Hepatocyte (in vitro differentiated cells): ENCODE results near the gene CAMSAP1. TPM values are rescaled to one million over a fixed set of nuclear protein-coding genes. Genes with fewer than 3 reads are reported as not detected.

Source experiments
- DNase-seq: peaks from one replicate; pipeline ENCODE4 v3.0.0-alpha.2; 2016; ENCODE audit warnings: low spot score
- H2AFZ ChIP-seq: fragments of 200-600 bp; sonication (generic); 2 replicates; pipeline ENCODE4 v1.6.0; 2016; ENCODE audit warnings: antibody characterized with exemption, mild to moderate bottlenecking
- H3K27ac ChIP-seq: fragments of 200-600 bp; sonication (generic); 2 replicates; pipeline ENCODE4 v1.5.1; 2016; ENCODE audit warnings: mild to moderate bottlenecking
- H3K27me3 ChIP-seq: fragments of 200-600 bp; sonication (generic); 2 replicates; pipeline ENCODE4 v1.6.1; 2016
- H3K36me3 ChIP-seq: fragments of 200-600 bp; sonication (generic); replicated peaks from 2 replicates; pipeline ENCODE4 v1.5.1; 2016; ENCODE audit warnings: low read depth; ENCODE audit not compliant: insufficient read depth
- H3K4me1 ChIP-seq: fragments of 200-600 bp; sonication (generic); 2 replicates; pipeline ENCODE4 v1.5.1; 2016; ENCODE audit warnings: mild to moderate bottlenecking, moderate library complexity; ENCODE audit not compliant: insufficient read depth
- H3K4me2 ChIP-seq: fragments of 200-600 bp; sonication (generic); 2 replicates; pipeline ENCODE4 v1.6.0; 2016
- H3K4me3 ChIP-seq: fragments of 200-600 bp; sonication (generic); 2 replicates; pipeline ENCODE4 v1.5.1; 2016; ENCODE audit warnings: mild to moderate bottlenecking
- H3K79me2 ChIP-seq: fragments of 200-600 bp; sonication (generic); 2 replicates; pipeline ENCODE4 v1.6.0; 2017; ENCODE audit warnings: mild to moderate bottlenecking
- H3K9me2 ChIP-seq: fragments of 200-600 bp; sonication (generic); replicated peaks from 2 replicates; pipeline ENCODE4 v1.6.0; 2017; ENCODE audit warnings: mild to moderate bottlenecking; ENCODE audit not compliant: insufficient read depth
- H3K9me3 ChIP-seq: fragments of 200-600 bp; sonication (generic); 2 replicates; pipeline ENCODE4 v1.5.1; 2016; ENCODE audit warnings: low read depth, mild to moderate bottlenecking
- H4K20me1 ChIP-seq: fragments of 200-600 bp; sonication (generic); 2 replicates; pipeline ENCODE4 v1.6.0; 2016; ENCODE audit warnings: mild to moderate bottlenecking; ENCODE audit not compliant: insufficient read depth, poor library complexity, severe bottlenecking
- EZH2 ChIP-seq: fragments of 200-600 bp; sonication (generic); IDR thresholded peaks from 2 replicates; pipeline ENCODE4 v1.6.1; 2016; ENCODE audit warnings: antibody characterized with exemption, mild to moderate bottlenecking, borderline replicate concordance
- EZH2phosphoT487 ChIP-seq: fragments of 200-600 bp; sonication (generic); IDR thresholded peaks from one replicate; pipeline ENCODE4 v1.6.1; 2018; ENCODE audit warnings: antibody characterized with exemption, mild to moderate bottlenecking, low read depth, moderate library complexity; ENCODE audit not compliant: unreplicated experiment, severe bottlenecking
- WGBS: methylation state at CpG from one replicate; pipeline ENCODE4 v1.1.6; 2016; ENCODE audit warnings: low lambda C conversion rate; ENCODE audit errors: missing lambda C conversion rate; 5-methylcytosine and 5-hydroxymethylcytosine counted together
- polyA plus RNA-seq: library from polyadenylated mRNA; unstranded; fragments of >200 nt; fragmentation: Nextera tagmentation; extraction: Ambion mirVana; gene quantifications from 2 replicates; pipeline ENCODE4 v1.2.1, GENCODE V29; 2016
- total RNA-seq: library from RNA; depleted of rRNA; stranded (reverse); fragments of >200 nt; gene quantifications from 2 replicates; pipeline ENCODE4 v1.2.3, GENCODE V29; 2014
- TF ChIP-seq, protein P1 (sequence below): fragments of 200-600 bp; sonication (generic); IDR thresholded peaks from 2 replicates; pipeline ENCODE4 v1.5.1; 2016; ENCODE audit warnings: antibody characterized with exemption, mild to moderate bottlenecking; ENCODE audit not compliant: poor library complexity

Gene CAMSAP1
- total and polyA plus RNA-seq, 2 experiments from 2014 or later: 5.0 to 15.6 TPM

DNA sequence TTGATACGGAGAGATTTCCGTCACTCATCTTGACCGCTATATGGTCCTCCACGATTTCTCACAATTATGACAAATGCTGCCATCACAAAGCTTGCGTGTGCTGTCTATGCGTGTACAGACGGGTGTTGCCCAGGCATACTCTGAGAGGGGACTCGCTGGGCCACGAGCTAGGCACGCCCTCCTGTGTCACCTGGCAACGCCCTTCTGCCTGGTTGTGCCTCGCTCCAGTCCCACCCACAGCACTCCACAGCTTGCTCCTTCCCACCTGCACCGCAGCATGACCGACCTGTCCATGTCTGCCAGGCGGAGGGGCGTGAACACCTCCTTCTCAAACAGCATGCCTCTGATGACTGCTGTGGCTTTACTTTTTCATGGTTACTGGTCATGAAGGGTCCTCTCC is 55.6 kb downstream of the CAMSAP1 start:
- 91% methylated on average over 16 of the region's 16 CpGs for WGBS
- Histone ChIP-seq H2AFZ (no peak overlapping the region), H3K79me2 (peaks cover 5% of the 10 kb centered on the region), H3K36me3 (no peaks in the 10 kb centered on the region), H3K4me3 (no peak overlapping the region), H3K27me3 (no peaks in the 10 kb centered on the region), H3K9me2 (no peaks in the 10 kb centered on the region), H3K4me2 (no peak overlapping the region), H3K4me1 (peaks cover 3% of the 10 kb centered on the region), H4K20me1 (no peaks in the 10 kb centered on the region), H3K9me3 (no peaks in the 10 kb centered on the region), H3K27ac (peak overlapping the region; percentile 32)
- peak; percentile 34 for DNase-seq
- no peak for TF ChIP-seq EZH2phosphoT487
- no peak for TF ChIP-seq EZH2
- TF ChIP-seq, protein P1, sequence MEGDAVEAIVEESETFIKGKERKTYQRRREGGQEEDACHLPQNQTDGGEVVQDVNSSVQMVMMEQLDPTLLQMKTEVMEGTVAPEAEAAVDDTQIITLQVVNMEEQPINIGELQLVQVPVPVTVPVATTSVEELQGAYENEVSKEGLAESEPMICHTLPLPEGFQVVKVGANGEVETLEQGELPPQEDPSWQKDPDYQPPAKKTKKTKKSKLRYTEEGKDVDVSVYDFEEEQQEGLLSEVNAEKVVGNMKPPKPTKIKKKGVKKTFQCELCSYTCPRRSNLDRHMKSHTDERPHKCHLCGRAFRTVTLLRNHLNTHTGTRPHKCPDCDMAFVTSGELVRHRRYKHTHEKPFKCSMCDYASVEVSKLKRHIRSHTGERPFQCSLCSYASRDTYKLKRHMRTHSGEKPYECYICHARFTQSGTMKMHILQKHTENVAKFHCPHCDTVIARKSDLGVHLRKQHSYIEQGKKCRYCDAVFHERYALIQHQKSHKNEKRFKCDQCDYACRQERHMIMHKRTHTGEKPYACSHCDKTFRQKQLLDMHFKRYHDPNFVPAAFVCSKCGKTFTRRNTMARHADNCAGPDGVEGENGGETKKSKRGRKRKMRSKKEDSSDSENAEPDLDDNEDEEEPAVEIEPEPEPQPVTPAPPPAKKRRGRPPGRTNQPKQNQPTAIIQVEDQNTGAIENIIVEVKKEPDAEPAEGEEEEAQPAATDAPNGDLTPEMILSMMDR: no peak

DNA sequence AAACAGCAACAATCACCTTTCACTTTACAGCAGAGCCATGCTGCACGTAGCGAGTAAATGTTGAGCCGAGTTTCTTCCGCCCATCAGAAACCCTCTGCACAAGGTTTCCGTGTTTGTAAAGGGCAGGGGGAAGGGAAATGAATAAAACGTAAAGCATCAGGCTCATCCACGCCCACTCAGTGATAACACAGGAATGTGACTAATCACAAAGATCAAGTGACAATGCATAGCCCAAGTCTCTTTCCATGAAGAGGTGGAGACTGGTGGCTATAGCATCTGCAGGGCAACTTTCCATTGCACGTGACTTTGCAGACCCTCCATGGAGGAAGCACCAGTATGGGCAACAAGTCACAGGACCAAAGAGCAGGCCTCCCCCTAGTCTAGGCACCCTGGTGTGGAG is 56.6 kb downstream of the CAMSAP1 start:
- WGBS: 44% methylated on average over 8 of the region's 8 CpGs
- no peaks in the 10 kb centered on the region for H3K36me3 ChIP-seq
- DNase-seq: peak; percentile 51
- TF ChIP-seq EZH2: no peak
- TF ChIP-seq, protein P1: no peak
- TF ChIP-seq EZH2phosphoT487: no peak
- no peak overlapping the region for H3K4me3 ChIP-seq
- no peaks in the 10 kb centered on the region for H3K27me3 ChIP-seq
- H3K27ac ChIP-seq: peak overlapping the region; percentile 64
- H3K9me2 ChIP-seq: no peaks in the 10 kb centered on the region
- H2AFZ ChIP-seq: no peak overlapping the region
- no peaks in the 10 kb centered on the region for H3K9me3 ChIP-seq
- H3K79me2 ChIP-seq: peaks cover 12% of the 10 kb centered on the region
- H3K4me2 ChIP-seq: peak overlapping the region; percentile 63
- no peaks in the 10 kb centered on the region for H4K20me1 ChIP-seq
- peaks cover 3% of the 10 kb centered on the region for H3K4me1 ChIP-seq

DNA sequence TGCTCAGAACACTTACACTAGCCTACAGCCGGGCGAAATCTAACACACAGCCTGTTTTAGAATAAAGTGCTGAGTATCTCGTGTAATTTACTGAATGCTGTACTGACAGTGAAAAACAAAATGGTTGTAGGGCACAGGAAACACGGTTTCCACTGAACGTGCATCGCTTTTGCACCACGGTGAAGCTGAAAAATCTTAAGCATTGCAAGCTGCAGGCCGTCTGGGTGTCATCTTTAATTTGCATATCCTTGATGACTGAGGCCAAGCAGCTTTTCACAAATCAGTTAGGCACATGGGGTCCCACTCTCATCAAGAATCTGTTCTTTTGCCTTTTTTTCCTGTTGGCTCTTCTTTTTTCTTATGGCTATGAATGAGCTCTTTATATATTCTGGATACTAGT is 58.2 kb downstream of the CAMSAP1 start:
- H3K36me3 ChIP-seq: peaks cover 6% of the 10 kb centered on the region
- WGBS: 90% methylated on average over 8 of the region's 8 CpGs

More for the DNA sequence above, 58.2 kb downstream of the CAMSAP1 start:
- Histone ChIP-seq H3K4me3 (no peak overlapping the region), H4K20me1 (no peaks in the 10 kb centered on the region), H3K9me3 (no peaks in the 10 kb centered on the region), H3K27me3 (no peaks in the 10 kb centered on the region), H2AFZ (no peak overlapping the region), H3K27ac (no peak overlapping the region), H3K4me1 (peaks cover 3% of the 10 kb centered on the region), H3K4me2 (no peak overlapping the region), H3K9me2 (no peaks in the 10 kb centered on the region), H3K79me2 (peaks cover 27% of the 10 kb centered on the region)
- TF ChIP-seq, protein P1: no peak
- TF ChIP-seq EZH2phosphoT487: no peak
- no peak for TF ChIP-seq EZH2
- DNase-seq: no peak
